ENCODE results near the gene ACOX1. TPM values are rescaled to one million over a fixed set of nuclear protein-coding genes. Genes with fewer than 3 reads are reported as not detected.

ACOX1 gene
- total and polyA plus RNA-seq, 2 of the 13 experiments (the other 11 are each of a cell fraction or from before 2014, with no cell fraction given): 86.4 to 120 TPM

DNA sequence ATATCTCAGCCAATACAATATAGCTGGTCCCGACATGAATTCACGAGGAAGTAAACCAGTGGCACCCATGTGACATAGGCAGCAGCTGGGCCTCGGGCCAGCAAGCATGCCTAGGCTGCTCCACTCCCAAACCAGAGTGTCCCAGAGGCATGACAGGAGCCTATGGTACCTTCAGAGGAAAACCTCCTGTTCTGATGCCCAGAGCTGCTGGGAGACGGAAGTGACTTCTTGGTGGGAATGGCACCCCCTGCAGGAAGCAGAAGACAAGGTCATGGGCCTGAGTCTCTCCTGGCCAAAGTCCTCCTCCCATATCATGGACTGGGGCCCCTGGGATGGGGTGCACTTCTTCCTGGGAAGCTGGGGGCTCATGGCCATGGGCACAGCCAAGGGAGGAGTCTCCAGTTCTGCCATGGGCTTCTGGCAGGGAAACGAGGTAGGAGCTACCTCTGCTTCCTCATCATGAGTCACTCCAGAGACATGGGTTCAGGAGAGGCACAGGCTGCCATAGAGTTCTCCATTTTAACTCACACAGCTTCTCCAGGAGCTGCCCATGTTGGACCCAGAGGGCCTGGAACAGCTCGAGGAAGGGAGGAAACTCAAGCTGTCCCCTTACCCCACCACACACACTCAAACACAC lies 51.6 kb downstream of the ACOX1 start (continued):
- TF ChIP-seq, protein P1, sequence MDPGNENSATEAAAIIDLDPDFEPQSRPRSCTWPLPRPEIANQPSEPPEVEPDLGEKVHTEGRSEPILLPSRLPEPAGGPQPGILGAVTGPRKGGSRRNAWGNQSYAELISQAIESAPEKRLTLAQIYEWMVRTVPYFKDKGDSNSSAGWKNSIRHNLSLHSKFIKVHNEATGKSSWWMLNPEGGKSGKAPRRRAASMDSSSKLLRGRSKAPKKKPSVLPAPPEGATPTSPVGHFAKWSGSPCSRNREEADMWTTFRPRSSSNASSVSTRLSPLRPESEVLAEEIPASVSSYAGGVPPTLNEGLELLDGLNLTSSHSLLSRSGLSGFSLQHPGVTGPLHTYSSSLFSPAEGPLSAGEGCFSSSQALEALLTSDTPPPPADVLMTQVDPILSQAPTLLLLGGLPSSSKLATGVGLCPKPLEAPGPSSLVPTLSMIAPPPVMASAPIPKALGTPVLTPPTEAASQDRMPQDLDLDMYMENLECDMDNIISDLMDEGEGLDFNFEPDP (CRISPR knock-in tag; conservative IDR thresholded peaks at IDR 0.05): no peak
- TF ChIP-seq HNRNPK (IDR thresholded peaks at IDR 0.05; ENCODE audit: low read depth, low read length, poor library complexity, severe bottlenecking) (no peak), ZMYM3 (CRISPR knock-in tag; IDR thresholded peaks at IDR 0.05) (peak; percentile 23; the same call in 1 of the 2 replicates), ELF4 (CRISPR knock-in tag; IDR thresholded peaks at IDR 0.05; ENCODE audit: borderline replicate concordance) (no peak), MIER3 (CRISPR knock-in tag; IDR thresholded peaks at IDR 0.05; ENCODE audit: borderline replicate concordance) (no peak), ZFP37 (CRISPR knock-in tag; IDR thresholded peaks at IDR 0.05; ENCODE audit: borderline replicate concordance) (no peak), ZNF446 (CRISPR knock-in tag; IDR thresholded peaks at IDR 0.05) (no peak), MEIS1 (CRISPR knock-in tag; IDR thresholded peaks at IDR 0.05; ENCODE audit: borderline replicate concordance) (0 out of 2 replicates have a peak, but pooled peaks have one; percentile 35), RARG (CRISPR knock-in tag; IDR thresholded peaks at IDR 0.05; ENCODE audit: low read depth) (no peak), ZSCAN31 (CRISPR knock-in tag; IDR thresholded peaks at IDR 0.05; ENCODE audit: low read depth) (peak; percentile 41; the same call in 1 of the 2 replicates), ZNF138 (CRISPR knock-in tag; IDR thresholded peaks at IDR 0.05; ENCODE audit: low read depth) (no peak), HOXA9 (CRISPR knock-in tag; IDR thresholded peaks at IDR 0.05; ENCODE audit: borderline replicate concordance) (no peak)
- TF ChIP-seq, protein P2, sequence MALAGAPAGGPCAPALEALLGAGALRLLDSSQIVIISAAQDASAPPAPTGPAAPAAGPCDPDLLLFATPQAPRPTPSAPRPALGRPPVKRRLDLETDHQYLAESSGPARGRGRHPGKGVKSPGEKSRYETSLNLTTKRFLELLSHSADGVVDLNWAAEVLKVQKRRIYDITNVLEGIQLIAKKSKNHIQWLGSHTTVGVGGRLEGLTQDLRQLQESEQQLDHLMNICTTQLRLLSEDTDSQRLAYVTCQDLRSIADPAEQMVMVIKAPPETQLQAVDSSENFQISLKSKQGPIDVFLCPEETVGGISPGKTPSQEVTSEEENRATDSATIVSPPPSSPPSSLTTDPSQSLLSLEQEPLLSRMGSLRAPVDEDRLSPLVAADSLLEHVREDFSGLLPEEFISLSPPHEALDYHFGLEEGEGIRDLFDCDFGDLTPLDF (CRISPR knock-in tag; IDR thresholded peaks at IDR 0.05): no peak
- TF ChIP-seq, protein P3, sequence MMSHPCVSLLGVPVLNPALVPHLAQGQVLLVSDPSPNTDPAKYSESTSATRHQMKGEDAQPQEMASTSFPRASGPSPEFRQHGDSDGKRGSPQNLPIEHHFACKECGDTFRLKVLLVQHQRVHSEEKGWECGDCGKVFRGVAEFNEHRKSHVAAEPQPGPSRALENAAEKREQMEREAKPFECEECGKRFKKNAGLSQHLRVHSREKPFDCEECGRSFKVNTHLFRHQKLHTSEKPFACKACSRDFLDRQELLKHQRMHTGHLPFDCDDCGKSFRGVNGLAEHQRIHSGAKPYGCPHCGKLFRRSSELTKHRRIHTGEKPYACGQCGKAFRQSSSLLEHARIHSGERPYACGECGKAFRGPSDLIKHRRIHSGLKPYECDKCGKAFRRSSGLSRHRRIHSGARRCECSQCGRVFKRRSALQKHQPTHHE (CRISPR knock-in tag; IDR thresholded peaks at IDR 0.05; ENCODE audit: borderline replicate concordance): no peak
- TF ChIP-seq, protein P4, sequence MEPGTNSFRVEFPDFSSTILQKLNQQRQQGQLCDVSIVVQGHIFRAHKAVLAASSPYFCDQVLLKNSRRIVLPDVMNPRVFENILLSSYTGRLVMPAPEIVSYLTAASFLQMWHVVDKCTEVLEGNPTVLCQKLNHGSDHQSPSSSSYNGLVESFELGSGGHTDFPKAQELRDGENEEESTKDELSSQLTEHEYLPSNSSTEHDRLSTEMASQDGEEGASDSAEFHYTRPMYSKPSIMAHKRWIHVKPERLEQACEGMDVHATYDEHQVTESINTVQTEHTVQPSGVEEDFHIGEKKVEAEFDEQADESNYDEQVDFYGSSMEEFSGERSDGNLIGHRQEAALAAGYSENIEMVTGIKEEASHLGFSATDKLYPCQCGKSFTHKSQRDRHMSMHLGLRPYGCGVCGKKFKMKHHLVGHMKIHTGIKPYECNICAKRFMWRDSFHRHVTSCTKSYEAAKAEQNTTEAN (CRISPR knock-in tag; conservative IDR thresholded peaks at IDR 0.05): no peak
- TF ChIP-seq, protein P5, sequence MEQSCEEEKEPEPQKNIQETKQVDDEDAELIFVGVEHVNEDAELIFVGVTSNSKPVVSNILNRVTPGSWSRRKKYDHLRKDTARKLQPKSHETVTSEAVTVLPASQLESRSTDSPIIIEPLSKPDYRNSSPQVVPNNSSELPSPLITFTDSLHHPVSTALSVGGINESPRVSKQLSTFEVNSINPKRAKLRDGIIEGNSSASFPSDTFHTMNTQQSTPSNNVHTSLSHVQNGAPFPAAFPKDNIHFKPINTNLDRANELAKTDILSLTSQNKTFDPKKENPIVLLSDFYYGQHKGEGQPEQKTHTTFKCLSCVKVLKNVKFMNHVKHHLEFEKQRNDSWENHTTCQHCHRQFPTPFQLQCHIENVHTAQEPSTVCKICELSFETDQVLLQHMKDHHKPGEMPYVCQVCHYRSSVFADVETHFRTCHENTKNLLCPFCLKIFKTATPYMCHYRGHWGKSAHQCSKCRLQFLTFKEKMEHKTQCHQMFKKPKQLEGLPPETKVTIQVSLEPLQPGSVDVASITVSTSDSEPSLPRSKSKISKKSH (CRISPR knock-in tag; IDR thresholded peaks at IDR 0.05; ENCODE audit: borderline replicate concordance): no peak
- TF ChIP-seq, protein P6, sequence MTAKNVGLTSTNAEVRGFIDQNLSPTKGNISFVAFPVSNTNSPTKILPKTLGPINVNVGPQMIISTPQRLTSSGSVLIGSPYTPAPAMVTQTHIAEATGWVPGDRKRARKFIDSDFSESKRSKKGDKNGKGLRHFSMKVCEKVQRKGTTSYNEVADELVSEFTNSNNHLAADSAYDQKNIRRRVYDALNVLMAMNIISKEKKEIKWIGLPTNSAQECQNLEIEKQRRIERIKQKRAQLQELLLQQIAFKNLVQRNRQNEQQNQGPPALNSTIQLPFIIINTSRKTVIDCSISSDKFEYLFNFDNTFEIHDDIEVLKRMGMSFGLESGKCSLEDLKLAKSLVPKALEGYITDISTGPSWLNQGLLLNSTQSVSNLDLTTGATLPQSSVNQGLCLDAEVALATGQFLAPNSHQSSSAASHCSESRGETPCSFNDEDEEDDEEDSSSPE (CRISPR knock-in tag; IDR thresholded peaks at IDR 0.05): no peak
- TF ChIP-seq, protein P7, sequence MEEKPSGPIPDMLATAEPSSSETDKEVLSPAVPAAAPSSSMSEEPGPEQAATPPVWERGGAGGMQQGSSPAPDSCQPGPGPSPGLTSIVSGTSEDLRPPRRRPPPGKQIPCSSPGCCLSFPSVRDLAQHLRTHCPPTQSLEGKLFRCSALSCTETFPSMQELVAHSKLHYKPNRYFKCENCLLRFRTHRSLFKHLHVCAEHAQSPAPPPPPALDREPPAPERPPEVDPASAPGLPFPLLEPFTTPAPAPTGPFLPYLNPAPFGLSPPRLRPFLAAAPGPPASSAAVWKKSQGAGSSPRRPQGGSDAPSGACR (CRISPR knock-in tag; IDR thresholded peaks at IDR 0.05): no peak
